ENCODE measurements around the gene ZC3H10.

The ZC3H10 gene

DNA sequence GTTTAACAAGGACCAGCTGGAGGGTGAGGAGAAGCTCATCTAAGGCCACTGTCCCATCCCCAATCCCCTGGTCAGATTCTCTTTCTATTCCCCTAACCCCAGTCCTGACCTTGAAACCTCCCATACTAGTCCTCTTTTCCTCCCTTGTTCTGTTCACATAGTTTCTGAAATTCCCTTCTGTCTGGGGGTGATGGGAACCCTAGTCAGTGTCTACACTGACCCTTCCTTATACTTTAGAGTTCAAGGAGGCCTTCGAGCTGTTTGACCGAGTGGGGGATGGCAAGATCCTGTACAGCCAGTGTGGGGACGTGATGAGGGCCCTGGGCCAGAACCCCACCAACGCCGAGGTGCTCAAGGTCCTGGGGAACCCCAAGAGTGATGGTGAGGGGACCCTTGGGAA is 36.8 kb downstream of the ZC3H10 start:
- DNase-seq (ENCODE audit: low spot score), result no peak

DNA sequence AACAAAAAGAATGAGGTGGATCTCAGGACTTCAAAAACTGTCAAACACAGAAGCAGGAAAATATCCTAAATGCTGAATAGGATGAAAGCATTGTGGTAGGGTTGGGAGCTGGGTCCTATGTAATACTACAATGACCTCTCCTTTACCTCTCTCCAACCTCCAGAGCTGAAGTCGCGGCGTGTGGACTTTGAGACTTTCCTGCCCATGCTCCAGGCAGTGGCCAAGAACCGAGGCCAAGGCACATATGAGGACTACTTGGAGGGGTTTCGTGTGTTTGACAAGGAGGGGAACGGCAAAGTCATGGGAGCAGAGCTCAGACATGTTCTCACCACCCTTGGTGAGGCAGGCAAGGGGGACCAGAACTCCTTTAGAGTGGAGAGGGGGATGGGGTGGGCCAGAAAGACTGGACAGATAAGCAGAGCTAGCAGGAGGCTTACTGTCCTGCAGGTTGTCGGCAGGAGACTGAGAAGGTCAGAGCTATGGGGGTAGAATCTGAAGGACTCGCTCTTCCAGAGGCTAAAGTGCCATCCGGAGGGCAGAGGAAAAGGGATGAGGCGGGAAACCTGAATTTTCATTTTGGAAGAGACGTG is 37.3 kb downstream of the ZC3H10 start:
- no peak for DNase-seq (ENCODE audit: low spot score)

DNA sequence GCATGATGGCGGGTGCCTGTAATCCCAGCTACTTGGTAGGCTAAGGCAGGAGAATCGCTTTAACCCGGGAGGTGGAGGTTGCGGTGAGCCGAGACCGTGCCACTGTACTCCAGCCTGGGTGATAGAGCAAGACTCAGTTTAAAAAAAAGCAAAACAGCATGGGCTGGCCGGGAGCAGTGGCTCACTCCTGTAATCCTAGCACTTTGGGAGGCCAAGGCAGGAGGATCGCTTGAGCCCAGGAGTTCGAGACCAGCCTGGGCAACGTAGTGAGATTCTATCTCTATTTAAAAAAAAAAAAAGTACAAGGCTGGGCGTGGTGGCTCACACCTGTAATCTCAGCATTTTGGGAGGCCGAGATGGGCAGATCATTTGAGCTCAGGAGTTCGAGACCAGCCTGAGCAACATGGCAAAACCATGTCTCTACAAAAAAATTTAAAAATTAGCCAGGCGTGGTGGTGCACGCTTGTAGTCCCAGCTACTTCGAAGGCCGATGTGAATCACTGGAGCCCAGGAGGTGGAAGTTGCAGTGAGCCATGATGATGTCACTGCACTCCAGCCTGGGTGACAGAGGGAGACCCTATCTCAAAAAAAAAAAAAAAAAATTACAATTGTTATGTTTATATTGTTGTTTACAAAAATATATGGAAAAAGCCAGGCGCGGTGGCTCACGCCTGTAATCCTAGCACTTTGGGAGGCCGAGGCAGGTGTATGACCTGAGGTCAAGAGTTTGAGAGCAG is 38.6 kb downstream of the ZC3H10 start:
- DNase-seq (ENCODE audit: low spot score), result peak; percentile 86

DNA sequence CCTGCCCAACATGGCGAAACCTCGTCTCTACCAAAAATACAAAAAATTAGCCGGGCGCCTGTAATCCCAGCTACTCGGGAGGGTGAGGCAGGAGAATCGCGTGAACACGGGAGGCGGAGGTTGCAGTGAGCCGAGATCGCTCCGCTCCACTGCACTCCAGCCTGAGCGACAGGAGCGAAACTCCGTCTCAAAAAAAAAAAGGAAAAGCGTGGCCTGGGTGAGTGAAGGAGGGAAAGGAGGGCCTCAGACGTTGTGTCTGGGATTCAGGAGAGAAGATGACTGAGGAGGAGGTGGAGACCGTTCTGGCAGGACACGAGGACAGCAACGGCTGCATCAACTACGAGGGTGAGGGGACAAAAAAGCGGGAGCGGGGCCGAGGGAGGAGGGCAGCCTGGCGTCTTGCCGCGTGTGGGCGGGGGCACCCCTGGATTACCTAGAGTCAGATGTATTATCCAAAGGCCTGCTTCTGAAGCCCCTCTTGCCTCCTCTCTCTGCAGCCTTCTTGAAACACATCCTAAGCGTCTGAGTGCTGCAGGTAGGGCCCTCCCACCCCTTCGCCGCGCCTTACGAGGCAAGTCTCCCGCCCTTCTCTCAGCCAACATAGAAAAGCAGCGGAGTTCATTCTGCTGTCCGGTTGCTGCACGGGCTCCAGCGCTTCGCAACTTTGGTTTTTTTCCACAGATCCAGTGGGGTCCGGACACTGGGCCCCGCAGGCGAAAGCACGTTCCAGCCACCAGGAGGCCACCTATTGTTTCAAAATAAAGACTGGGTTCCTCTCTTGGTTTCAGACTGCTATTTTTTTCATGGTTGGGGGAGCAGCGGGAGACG is 39.3 kb downstream of the ZC3H10 start:
- peak; percentile 87 for DNase-seq (ENCODE audit: low spot score)

DNA sequence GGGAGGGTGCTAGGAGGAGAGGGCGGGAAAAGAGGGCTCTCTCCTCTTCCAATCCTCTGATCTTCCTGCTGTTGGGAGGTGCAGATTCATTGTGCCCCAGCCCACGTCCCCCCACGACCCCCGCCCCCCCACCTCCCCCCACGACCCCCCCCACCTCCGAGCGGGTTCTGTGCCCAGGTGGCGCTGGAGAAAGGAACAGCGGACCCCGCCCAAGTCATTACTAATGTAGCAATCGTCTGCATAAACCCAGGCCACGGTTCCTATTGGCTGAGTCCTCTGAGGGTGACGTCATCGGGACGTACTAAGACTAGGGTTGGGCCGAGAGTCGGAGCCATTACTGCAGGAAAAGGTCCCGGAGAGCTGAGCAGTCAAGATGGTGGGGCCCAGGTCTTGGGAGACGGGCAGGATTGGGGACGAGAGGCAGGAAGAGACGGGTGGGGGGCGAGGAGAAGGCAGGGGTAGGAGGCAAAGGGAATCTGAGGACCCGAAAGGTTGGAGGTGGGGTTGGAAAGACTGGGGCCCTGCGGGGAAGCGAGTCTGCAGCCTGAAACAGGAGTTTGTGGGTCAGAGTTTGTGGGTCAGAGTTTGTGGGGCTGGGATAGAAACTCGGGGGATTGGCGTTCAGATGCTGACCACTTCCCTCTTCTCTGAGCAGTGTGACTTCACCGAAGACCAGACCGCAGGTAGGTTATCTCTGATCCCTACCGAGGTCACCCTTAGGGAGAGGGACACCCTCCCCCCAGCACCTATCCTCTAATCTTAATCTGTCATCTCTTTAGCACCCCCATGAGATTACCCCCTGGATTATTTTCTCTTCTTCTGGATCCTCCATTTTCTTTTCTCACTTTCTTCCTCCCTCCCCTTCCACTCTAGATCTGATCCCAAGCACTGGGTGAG is 40.2 kb downstream of the ZC3H10 start, which contains the start of gene MYL6:
MYL6 (plus strand) TSS at position 331 of the 897 bp plus-strand sequence; CDS start at position 374, 43 bp downstream.
- peak; percentile 98 for DNase-seq (ENCODE audit: low spot score)

DNA sequence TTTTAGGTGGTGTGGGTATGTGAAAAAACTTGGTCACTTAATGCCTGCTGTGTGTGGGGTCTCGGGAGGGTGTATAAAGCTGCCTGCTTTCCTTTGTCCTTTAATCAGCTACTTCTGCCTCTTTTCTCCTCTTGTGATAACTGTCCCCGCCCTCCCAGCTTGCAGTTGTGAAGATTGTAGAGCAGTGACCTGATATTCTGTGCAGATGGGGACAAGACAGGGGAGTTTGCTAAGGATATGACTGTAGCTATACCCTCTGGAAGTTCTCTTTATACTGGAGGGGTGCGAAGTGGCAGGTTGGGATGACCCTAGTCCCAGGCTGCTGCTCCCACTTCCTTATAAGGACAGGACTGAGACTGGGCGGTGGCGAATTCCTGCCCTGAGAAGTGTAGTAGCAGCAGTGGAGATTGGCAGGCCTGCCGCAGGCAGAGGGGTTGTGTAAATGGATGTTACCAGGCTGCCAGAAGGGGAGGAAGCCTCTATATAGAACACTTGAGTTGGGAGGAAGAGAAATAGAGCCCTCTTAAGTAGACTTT is 40.9 kb downstream of the ZC3H10 start:
- peak; percentile 80 for DNase-seq (ENCODE audit: low spot score)

DNA sequence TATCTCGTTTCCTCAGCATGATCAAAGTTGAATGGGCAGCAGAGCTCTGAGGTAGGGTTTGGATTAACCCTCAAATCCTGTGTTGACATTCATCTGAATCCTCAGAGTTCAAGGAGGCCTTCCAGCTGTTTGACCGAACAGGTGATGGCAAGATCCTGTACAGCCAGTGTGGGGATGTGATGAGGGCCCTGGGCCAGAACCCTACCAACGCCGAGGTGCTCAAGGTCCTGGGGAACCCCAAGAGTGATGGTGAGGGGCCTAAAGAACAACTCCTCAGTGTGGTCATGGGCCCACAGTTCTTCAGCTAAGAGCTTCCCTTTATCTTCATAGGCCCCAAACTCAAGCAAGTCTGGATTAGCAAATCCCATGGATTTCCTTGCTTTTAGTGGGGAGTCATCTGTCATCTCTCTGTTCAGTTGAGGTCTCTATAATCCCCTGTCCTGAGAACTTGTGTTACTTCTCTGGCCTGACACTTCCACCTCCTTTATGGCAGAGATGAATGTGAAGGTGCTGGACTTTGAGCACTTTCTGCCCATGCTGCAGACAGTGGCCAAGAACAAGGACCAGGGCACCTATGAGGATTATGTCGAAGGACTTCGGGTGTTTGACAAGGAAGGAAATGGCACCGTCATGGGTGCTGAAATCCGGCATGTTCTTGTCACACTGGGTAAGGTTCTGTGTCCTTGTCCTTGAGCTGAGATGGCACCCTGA is 41.6 kb downstream of the ZC3H10 start:
- DNase-seq (ENCODE audit: low spot score), result no peak

DNA sequence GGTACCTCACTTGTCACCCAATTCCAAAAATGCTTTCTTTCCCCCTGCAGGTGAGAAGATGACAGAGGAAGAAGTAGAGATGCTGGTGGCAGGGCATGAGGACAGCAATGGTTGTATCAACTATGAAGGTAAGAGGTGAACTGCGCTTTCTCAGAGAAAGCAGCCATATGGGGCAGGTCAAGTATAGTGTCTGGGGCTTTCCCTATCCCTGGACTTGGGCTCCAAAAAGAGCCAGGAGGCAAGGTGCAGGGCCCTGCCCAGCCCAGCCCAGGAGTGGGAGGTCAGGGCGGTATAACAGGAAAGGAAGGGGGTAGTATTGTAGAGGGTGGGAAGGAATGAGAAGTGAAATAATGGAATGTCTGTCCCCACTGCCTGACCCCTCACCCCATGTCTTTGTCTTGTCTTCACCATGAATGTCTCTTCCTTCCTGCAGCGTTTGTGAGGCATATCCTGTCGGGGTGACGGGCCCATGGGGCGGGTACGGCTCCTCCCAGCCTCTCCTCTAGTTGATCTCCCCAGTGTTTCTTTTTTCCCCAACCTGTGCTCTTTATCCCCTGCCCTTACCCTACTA is 42.2 kb downstream of the ZC3H10 start:
- peak; percentile 58 for DNase-seq (ENCODE audit: low spot score)

DNA sequence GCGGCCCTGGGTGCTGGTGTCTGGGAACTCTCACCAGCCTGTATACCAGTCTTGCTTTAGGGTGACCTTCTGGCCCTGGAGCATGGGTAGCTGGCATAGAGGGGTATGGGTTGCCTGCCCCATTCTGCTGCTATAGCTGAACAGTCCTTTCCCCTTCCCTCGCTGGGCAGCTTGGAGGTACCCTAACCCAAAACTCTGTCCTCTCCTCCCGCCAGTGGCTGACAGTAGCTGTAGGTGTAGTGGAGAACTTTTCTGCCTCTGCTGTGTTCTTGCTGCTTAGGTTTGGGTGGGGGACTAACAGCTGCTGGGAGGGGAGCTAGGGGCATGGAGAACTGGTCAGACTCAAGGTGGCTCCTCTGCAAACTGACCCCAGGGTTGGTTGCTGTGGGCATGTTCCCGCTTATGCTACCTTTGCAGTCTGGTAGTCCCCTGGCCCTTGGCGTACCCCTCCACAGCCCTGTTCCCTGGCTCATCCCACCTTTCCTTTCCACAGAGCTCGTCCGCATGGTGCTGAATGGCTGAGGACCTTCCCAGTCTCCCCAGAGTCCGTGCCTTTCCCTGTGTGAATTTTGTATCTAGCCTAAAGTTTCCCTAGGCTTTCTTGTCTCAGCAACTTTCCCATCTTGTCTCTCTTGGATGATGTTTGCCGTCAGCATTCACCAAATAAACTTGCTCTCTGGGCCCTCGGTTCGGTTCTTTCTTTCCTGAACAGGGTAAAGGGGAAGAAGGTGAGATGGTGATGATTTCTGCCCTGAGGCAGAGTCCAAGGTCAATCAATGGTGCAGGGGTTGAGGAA is 43.0 kb downstream of the ZC3H10 start:
- no peak for DNase-seq (ENCODE audit: low spot score)

DNA sequence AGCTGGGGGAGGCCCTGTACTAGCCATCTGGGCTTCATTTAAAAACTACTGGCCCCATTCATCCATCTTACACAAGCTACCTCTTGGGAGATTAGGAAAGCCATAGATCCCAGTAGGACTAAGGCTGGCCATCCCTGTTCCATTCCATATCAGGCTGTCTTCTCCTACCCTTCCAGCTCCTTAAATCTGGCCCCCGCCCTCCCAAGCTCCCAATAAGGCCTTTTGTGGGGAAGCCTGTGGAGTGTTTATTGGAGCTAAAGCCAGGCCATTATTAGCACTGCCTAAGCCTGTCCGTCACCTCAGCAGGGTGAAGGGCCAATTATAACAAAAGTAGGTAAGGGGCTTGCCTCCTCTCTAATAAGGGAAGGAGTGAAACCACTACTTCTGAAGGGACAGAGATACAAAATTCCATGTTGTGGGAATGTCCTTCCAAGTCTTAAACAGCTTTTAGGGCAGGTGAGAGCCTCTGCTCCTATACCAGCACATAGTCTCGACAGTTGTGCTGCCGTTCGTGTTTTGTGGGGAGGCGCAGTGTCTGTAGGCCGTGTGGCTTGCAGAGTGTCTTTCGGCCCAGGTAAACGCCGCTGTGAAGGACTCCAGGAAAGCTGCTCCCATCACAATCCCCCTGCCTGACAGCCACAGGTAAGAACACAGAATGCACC is 43.8 kb downstream of the ZC3H10 start:
- DNase-seq (ENCODE audit: low spot score), result peak; percentile 11

DNA sequence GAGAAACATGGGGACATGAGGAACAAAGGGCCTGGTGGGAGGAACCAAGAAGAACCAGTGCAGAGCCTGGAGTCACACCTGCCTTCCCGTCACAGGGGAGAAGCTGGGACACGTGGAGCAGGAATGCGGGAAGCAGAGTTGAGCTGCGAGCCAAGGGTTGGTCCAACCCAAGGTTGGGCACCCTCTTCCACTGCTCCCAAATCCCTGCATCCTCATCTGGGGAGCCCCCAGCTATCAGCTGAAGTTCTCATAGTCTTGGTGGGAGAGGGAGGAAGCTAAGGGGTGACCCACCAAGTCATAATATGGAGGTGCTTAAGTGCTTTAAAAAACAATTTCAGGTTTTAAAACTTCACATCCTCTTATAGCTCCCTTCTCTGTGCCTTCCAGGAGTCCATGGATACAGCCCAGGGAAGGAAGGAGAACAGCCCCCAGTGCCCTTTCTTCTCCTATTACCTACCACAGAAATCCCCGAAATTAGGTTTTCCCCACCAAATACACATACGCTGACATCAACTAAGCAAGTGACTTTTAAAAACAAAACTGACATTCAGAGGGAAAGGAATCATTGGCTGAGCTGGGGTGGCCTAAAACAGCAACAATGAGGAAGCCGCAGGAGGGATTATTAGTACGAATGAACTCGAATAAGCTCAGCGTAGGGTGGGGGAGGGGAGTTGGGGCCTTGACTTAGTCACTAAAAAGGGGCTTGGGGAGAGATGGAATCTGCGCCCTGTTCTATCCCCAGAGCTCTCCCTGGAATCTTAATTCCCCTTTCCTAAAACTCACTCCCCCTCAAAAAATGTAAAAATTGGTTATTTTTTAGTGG is 44.6 kb downstream of the ZC3H10 start:
- peak; percentile 44 for DNase-seq (ENCODE audit: low spot score)

DNA sequence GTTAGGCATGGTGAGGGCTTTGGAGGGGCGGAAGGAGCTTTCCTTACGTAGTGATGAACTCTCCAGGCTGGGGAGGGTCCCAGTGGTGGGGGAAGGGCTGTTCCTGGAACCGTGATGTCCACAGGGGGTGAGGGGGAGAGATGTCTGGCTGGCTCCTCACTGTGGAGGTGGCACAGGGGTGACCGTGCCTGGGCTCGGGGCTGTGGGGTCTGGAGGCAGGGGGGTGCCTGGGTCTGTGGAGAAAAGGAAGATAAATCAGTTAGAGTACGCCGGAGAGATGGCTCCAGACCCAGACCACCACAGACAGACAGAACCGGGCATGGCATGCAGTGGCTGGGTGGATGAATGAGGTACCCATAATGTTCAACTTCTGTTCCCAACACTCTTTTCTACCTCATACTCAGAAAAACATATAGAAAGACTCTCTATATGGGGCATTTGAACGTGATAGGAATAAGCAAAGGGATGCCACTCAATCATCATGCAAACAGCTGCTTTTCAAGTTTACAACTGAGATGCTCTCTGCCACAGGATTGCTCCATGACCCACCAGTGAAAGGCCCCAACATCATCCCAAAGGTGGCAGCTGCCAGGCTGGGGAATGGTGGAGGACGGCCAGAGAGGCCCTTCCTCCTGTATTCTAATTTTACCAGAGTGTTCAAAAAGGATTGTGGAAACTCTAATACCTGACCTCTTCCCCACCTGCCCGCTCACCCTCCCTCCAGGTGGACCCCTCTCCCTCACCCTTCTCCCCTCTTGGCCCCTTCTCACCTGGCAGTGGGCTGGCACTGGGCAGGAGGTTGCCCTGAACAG is 45.7 kb downstream of the ZC3H10 start:
- DNase-seq (ENCODE audit: low spot score), result peak; percentile 20

DNA sequence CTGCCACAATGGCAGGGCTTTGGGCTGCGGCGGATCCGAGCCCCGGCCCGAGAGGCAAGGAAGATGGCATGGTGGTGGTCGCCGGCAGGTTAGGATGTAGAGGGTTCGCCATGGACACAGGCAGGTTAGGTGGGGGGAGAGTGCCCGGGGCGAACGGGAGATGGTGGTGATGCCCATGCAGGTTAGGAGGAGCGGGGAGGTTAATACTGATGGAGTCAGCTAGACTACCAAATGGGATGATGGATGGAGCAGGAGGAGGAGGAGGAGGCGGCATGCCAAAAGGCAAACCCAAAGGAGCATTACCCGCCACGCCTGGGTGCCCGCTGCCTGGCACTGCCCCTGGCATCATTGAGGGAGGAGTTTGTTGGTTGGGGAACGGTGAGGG is 46.3 kb downstream of the ZC3H10 start:
- DNase-seq (ENCODE audit: low spot score), result peak; percentile 35

DNA sequence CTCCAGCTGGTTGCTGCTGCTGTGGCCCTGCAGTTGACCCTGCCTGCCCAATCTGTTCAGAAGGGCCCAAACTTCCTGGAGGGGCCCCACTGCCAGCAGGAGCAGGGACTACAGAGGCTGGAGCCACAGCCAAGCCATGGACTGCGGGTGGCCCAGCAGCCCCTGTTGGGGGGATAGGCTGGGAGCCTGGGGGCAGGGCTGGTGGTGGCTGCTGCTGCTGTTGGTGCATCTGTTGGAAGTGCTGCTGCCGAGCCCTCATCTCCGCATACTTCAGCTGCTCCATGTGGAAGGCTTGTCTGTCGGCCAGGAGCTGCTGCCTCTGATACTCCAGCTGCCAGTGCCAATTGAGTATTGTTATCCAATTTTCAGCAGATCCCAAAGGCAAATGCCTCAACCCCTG is 47.3 kb downstream of the ZC3H10 start:
- DNase-seq (ENCODE audit: low spot score), result no peak

DNA sequence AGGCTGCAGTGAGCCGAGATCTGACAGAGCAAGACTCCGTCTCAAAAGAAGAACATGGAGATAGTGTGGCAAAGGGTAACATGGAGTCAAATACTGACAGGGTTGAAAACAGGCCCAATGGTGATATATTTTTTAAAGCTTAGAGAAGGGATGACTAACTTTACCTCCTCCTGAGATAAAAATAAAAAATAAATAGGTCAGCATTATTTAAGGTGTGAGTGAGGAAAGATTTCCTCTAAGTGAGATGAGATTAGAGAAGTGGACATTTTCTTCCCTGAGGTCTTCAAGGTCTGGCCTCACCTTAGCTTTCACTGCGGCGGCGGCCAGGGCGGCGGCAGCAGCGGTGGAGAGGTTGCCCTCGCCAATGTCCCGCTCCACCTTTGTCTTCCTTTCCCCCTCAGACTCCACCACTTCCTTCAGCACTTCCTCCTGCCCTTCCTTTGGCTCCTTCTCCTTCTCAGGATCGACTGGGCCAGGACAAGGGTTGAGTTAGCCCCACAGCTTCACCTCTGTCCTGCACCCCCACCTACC is 51.2 kb downstream of the ZC3H10 start:
- DNase-seq (ENCODE audit: low spot score), result no peak

DNA sequence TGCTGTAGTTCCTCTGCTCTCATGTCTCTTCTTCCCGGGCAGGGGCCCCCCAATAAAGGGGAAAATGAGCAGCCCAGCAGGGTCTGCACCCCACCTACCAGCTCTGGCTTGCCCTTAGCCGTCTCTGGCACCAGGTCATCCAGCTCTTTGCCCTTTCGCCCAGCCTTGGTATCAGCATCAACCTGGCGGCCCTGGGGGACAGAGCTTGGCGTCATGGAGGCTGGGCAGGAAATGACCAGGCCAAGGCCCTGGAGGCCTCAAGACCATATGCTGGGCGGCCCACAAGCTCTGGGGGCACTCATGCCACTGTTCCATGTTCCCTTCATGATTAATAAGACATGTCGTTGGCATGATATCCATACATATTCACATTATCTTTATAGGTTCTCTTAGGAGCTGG is 54.8 kb downstream of the ZC3H10 start:
- DNase-seq (ENCODE audit: low spot score), result no peak

Measured in kidney tubule cell (primary cell).